GM18909 (cell line): ENCODE measurements around the gene CNOT4.

Source experiments
- ATAC-seq: cut with Tn5 transposase; IDR thresholded peaks from one replicate; pipeline ENCODE4 v1.9.1; 2021; ENCODE audit warnings: mild to moderate bottlenecking; ENCODE audit not compliant: unreplicated experiment, poor library complexity

The CNOT4 gene, protein sequence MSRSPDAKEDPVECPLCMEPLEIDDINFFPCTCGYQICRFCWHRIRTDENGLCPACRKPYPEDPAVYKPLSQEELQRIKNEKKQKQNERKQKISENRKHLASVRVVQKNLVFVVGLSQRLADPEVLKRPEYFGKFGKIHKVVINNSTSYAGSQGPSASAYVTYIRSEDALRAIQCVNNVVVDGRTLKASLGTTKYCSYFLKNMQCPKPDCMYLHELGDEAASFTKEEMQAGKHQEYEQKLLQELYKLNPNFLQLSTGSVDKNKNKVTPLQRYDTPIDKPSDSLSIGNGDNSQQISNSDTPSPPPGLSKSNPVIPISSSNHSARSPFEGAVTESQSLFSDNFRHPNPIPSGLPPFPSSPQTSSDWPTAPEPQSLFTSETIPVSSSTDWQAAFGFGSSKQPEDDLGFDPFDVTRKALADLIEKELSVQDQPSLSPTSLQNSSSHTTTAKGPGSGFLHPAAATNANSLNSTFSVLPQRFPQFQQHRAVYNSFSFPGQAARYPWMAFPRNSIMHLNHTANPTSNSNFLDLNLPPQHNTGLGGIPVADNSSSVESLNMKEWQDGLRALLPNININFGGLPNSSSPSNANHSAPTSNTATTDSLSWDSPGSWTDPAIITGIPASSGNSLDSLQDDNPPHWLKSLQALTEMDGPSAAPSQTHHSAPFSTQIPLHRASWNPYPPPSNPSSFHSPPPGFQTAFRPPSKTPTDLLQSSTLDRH

DNA sequence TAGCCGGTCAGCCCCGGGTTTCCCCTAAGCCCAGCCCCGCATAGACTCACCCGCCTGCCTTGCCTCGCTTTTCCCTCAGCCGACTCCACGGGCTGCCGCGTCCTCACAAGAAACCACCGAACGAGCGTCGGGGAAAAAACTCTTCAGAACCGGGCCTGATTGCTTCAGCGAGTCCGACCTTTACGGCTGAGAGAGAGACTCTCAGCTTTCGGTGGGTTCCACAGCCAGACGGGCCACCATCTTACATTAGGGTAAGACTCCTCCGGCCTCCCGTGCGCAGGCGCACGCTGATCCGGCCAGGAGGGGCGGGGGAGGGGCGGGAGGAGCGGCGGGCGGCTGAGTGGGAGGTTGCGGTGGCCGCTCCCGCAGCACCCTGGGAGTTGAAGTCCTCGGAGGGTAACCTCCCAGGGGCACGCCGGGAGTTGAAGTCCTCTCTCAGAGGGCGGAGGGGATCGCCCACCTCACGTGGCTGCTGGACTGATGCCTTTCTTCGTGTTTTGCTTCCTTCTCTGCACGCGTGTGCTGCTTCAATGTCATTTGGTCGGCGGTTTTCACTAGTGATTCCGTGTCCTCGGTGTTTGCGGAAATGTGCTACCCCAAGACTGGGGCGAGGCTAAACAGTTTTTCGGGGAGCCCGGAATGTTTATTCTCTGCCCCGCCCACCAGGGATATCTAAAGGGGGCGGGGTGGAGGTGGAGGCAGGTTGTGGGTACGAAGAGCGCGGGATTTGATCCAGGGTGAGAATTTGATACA lies at the start of gene CNOT4:
CNOT4 (minus strand) TSS at position 264 of the 753 bp plus-strand sequence. CDS start 71,771 bp downstream, outside the sequence.
- ATAC-seq = peak; percentile 97

DNA sequence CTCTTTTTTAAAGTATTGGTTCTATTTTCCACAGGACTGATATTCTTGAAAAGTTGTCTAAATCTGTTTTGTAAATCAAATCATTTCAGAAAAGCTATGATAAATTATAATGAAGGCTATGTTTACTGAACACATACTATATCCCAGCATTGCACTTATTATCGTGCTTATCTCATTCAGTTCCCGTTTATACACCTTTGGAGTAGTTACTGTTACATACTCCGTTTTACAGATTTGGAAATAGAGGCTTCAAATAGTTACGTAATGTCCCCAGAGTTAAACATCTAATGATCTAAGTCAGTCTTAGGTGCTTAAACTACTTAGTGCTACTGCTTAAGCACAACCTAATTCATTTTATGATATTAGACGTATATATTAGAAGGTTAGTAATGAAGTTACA lies 49.0 kb upstream of the CNOT4 start:
- ATAC-seq = no peak

DNA sequence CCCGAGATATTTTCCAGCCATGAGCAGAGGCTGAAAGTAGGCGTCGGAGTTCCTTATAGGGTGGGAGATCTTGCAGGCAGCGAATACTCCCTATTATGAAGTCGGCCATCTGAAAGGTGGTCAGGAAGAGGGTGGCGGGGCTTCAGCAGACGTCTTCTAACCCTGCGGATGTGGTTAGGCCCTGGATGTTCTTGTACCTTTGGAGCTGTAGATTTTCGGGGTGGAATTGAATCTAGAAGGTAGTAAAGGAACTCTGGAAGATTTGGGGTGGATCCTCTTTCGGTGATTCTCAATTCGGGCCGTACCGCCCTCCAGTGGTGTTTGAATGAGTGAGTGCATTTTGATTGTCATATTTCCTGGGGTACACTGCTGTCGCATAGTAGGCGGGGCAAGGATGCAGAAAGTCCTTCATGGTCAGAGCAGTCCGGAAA lies 48.5 kb upstream of the CNOT4 start:
- peak; percentile 77 for ATAC-seq

DNA sequence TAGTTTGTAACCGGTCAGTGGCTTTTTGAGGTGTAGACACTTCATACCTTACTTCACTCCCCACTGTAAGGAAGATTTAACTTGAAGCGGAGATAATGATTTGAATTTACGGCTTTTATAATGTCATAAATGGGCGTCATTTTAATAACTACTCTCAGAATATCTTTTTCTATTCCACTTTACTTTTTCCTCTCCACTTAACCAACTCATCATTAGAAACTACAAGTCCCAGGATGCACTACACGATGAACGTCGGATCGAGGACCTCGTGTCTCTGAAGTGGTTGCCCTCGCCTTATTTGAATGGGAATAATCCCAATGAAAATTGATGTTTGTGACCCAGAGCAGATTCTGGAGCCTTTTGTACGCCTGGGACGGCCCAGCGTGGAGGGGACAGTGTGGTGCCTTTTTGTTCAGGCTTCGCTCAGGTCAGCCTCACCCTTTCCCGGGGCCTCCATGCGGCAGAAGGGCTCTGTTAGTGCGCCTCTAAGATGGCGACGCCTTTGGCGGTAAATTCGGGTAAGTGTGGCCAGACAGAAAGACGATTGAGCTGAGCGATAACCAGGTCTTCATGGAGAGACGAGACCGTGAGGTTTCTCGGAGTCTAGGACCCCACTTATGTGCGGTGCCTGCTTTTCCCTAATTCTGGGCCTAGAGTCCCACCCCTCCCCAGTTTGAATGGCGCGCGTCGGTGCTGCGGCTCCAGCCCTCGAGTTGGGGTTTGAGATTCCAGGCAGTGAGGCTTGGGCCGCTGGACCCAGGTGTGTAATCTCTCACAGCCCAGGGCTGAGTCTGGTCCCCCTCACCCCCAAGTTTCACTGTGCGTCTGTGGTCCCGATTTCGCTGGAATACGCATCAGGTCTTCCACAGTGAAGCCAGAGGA lies 47.8 kb upstream of the CNOT4 start, which contains the start of gene NUP205:
NUP205 (plus strand) TSS at position 463 of the 882 bp plus-strand sequence; CDS start at position 491, 28 bp downstream.
- peak; percentile 73 for ATAC-seq

DNA sequence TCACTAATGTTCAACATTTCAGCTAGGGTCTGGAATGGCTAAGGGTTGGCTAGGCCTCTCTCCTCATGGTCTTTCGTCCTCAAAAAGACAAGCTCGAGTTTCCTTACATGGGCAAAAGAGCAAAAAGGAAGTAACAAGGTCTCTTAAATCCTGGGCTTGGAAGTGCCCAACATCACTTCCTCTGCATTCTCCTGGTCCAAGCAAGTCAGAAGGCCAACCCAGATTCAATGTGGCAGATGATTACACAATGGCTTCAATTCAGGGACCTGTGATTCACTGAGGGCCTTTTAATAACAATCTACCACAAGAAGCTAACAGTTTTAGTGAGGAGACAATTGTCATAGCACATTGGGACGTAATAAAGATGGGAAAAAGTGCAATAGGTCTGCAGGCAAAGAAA lies 43.4 kb upstream of the CNOT4 start:
- ATAC-seq = no peak

DNA sequence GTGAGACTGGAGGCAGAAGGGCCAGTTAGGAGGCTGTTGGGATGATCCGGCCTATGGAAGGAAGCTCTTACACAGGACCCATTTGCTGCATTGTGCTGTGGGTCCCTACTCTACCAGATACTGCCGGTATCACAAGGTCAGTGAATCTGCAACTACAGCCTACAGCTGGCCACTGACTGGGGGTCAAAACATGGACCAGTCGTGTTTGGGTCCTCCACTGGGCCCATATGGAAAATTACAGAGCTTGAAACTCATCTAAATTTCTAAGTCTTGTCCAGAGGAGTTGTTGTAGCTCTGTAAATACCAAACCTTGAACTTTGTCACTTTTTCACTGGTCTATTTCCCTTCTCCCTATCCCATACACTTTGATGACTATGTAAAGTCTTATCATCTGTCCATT lies 42.2 kb upstream of the CNOT4 start:
- ATAC-seq = no peak

DNA sequence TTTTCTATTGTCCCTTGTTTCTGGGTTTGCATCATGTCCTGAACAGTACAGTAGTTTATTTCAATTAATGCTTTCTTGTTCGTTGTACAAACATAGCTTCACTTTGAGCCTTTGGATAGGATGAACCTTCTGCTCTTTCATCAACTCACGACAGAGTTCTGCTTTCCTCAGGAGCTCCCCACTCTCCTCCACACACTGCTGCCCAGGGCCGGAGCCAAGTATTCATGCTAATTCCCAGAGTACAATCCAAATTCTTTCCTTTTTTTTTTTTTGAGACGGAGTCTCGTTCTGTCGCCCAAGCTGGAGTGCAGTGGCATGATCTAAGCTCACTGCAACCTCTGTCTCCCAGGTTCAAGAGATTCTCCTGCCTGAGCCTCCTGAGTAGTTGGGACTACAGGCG lies 40.3 kb upstream of the CNOT4 start:
- ATAC-seq = no peak

DNA sequence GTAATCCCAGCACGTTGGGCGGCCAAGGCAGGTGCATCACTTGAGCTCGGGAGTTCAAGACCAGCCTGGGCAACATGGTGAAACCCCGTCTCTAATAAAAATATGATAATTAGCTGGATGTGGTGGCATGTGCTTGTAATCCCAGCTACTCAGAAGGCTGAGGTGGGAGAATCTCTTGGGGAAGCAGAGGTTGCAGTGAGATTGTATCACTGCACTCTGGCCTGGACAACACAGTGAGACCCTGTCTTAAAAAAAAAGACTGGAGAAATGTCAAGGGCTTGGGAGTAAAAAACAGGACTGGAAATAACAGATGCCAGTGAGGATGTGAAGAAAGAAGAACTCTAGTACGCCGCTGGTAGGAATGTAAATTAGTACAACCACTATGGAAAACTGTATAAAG lies 31.1 kb upstream of the CNOT4 start:
- ATAC-seq = no peak

DNA sequence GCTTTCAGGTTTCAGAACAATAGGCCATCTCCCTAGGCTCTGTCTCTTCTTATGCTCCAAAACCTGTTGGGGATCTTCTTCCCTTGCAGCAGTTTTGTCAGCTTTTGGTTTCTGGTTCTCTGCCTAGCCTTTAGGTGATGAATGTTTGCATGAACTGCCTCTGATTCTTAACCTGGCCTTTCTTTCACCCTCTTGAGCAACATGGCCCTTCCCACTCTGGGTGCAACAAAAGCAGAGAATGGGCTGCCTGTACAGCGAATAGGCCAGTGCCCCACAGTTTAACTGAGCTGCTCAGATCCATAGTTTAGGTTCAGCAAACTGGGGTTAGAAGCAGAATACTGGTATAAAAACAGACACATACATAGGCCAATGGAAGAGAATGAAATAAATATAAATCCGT lies 29.7 kb upstream of the CNOT4 start:
- ATAC-seq = no peak

DNA sequence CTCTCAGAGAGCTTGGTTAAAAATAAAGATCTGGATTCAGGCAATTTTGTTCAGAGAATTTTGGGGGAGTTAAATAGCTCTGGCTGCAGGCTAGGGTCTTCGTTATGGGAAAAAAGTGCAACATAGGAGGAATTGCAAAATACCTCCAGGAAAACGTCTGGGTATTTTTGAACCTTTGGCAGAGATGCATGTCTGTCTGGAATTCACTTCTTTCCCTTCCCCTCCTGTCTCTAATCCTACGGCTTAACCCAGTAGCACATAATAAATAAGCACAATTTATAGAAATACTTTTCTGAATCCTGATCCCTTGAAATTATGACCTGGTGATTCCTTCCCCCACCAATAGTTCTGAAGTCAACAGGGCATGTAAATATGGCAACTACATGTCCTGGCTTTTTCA lies 28.5 kb upstream of the CNOT4 start:
- no peak for ATAC-seq

DNA sequence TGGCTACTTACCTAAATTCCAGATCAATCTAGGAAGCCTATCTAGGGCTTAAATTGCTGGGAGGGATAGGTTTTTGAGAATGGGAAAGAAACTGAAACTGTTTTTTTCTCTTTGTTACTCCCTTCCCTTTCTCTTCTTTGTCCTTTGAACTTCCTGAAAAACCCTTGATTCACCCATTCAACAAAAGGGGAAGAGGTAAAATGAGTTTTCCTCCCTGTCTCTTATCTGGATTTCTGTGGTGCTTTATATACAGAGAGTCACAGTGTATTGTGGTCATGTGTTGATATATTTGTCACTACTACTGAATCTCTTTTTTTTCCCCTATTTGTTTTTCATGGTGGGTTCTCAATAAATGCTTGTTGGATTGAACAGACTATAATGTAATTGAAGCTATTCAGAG lies 28.0 kb upstream of the CNOT4 start:
- no peak for ATAC-seq

DNA sequence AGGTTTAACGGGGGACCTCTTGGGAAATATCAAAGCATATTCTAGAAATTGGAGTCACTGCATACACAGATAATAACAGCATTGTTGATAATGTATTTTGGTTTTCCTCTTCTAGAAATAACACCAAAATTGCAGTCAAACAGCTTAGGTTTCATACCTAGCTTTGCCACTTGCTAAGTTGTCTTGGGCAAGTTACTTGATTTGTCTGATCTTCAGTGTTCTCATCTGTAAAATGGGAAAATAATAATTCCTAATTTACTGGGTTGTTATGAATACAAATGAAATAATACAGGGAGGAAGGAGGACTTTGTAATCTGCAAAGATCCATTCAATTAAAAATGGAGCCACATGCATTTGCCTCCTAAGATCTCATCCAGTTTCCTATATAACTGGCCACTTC lies 27.6 kb upstream of the CNOT4 start:
- no peak for ATAC-seq

DNA sequence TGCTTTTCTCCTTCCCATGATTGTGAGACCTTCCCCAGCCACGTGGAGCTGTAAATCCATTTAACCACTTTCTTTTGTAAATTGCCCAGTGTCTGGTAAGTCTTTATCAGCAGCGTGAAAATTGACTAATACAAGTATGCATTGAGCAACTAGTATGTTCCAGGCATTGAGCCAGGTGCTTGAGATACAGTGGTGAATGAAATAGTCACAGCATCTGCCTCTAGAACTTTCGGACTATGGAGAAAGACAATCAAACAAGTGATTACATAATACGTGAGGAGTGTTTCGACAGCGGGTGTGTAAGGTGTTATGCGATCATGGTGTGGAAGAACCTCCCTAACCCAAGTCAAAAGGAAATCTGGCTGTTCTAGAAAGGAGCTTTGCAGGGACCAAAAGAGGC lies 26.2 kb upstream of the CNOT4 start:
- no peak for ATAC-seq

DNA sequence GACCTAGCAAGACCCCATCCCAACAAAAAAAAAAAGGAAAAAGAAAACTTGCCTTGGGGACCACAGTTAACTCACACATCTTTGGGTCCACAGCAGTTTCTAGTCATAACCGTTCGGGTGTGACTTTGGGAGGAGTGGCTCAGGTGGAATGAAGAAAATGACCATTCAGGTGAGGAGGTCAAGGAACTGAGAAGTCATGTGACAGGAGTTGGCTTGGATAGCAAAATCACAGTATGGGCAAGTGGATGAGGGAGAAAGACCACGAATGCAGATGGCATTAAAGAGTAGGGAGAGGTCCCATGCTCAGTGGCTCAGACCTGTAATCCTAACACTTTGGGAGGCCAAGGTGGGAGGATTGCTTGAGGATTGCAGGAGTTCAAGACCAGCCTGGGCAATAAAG lies 17.1 kb upstream of the CNOT4 start:
- no peak for ATAC-seq

DNA sequence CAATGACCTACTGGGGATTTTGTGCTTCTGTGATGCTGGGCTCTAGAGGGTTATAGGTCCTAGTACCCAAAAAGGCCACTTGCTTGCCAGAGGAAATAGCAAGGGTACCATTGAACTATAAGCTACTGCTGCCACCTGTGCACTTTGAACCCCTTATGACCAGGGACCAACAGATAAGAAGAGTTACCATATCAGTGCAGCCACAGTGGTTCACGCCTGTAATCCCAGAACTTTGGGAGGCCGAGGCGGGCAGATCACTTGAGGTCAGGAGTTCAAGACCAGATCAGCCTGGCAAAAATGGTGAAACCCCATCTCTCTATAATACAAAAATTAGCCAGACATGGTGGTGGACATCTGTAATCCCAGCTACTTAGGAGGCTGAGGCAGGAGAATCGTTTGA lies 15.5 kb upstream of the CNOT4 start:
- no peak for ATAC-seq

DNA sequence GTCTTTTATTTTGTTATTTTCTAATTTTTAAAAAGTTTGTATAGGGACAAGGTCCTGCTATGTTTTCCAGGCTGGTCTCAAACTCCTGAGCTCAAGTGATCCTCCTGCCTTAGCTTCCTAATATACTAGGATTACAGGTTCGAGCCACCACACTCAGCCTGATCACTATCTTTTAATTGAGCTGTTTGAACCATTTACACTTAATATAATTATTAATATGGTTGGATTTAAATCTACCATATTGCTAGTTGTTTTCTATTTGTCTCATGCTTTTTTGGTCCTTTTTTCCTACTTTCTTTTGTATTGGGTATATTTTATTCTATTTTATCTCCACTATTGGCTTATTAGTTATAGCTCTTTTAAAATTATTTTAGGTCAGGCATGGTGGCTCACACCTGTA lies 13.2 kb upstream of the CNOT4 start:
- ATAC-seq = no peak

DNA sequence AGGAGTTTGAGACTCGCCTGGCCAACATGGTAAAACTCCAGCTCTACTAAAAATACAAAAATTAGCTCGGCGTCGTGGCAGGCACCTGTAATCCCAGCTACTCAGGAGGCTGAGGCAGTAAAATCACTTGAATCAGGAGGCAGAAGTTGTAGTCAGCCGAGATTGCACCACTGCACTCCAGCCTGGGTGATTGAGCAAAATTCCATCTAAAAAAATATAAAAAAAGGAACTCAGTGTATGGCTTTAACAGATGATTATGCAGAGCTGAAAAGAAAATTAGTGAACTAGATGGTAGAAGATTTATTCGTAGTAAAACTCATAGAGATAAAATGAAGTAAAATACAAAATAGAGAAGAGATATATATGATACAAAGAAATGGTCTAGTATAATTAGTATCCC lies 12.6 kb upstream of the CNOT4 start:
- no peak for ATAC-seq

DNA sequence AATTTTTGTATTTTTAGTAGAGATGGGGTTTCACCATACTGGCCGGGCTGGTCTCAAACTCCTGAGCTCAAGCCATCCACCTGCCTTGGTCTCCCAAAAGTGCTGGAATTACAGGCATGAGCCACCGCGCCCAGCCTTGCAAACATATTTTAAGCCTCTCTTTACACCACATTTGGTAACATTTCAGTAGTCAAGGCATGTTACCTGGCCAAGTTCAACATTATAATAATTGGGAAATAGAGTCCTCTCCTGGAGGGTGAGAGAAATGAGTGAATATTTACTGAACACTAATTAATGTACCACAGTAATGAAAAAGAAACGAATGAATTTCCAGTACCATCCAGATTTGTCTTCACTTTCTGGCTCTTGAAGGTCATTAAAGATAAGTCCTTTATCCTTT lies 10.0 kb upstream of the CNOT4 start:
- ATAC-seq = no peak

DNA sequence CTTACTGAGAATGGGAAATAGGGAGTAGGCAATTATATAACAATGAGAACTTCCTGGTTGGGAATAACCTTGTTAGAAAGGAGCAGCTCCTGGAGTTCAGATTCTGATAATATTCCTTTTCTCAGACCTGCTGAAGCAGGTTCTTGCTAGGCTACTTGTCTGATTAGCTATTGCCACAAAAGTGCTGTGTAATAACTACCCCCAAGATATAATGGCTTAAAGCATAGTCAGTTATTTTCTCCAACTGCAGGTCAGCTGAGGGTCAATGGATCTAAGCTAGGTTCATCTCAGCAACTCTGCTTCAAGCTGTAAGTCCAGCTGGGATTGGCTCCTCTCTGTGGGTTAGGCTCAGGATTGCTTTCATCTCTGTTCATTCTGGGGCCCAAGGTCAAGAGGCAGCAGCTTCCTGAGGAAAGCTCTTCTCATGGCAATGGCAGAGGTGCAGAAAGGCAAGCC lies 9.4 kb upstream of the CNOT4 start:
- ATAC-seq = no peak

DNA sequence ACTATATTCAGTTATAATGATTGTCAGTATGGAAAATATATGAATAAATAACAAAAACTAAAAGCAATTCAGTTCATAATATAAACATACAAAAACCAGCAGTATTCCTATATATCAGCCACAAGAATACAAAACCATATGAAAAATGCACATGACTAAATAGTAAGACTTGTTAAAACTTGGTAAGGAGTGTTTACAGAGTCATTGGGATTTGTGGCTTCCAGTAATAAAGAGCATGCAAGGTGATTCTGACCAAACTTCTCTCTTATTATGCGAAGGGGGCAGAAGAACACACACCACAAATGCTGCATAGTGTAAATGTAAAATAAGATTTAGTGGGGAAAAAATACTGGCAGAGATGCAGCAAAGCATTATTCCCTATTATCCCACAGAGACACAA lies 8.8 kb upstream of the CNOT4 start:
- ATAC-seq = no peak
